GM12801 (cell line): ENCODE results near the gene CCNYL1.

Experiments
- CTCF ChIP-seq: IDR thresholded peaks from one replicate; pipeline ENCODE4 v1.5.1; 2011; ENCODE audit warnings: control low read depth; ENCODE audit not compliant: insufficient read length; ENCODE audit errors: extremely low read depth

The CCNYL1 gene

GRCh38 chr2:207734264-207734635 lies 22.8 kb downstream of the CCNYL1 start:
- TF ChIP-seq CTCF: no peak

DNA sequence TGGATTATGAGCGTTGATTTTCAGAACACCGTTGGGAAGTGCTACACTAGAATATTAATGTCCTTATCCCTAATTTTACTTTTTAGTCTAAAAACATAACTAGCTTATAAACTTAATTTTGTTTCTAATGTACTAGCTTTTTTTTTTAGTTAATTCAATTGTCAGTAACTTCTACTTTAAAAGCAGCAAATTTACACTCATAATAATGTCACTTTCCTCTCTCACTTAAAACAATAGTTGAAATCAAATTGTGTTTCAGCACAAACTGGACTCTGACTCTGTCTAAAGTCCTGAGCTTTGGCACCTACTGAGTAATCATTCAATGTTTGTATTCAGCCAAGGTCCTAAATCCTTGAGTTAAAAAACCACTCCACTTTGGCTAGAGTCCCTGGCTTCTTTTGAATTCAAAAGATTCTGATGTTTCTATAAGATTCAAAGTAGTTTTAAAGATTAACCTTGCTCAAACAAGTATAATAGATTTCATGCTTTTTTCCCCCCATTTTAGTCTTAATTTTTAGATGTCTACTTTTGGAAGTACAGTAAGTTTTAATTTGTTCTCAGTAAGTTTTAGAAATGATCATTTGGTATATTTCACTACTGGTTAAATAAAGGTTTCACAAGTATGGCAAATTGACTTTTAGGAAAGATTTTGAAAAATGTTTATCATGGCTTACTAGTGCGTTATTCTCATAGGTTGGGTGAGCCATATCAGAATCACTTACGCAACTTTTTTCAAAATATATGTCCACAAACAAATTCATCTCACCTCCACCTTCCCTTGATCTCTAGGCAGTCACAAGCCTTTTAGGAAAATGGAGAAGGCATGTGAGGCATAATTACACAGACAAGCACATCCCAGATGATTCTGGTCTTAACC lies 23.4 kb downstream of the CCNYL1 start:
- TF ChIP-seq CTCF: no peak

- TF ChIP-seq CTCF: no peak
Measured at GRCh38 chr2:207743514-207743913, 32.1 kb downstream of the CCNYL1 start.

DNA sequence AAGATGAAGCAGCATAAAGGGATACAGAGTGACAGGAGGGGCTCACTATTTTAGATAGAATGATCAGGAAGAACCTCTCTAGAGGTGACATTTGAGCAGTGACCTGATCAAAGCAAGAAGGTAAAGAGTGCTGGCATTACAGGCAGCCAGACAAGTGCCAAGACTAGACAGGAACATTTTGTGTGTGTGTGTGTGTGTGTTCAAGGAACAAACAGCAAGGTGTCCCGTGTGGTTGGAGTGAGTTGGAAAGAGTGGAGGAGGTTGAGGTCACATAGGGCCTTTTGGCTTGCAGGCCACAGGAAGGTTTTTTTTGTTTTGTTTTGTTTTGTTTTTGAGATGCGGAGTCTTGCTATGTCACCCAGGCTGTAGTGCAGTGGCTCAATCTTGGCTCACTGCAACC lies 32.6 kb downstream of the CCNYL1 start:
- no peak for TF ChIP-seq CTCF

GRCh38 chr2:207744451-207744850 lies 33.0 kb downstream of the CCNYL1 start:
- no peak for TF ChIP-seq CTCF

- peak; percentile 23 for TF ChIP-seq CTCF
Measured at GRCh38 chr2:207746131-207746530, 34.7 kb downstream of the CCNYL1 start.

DNA sequence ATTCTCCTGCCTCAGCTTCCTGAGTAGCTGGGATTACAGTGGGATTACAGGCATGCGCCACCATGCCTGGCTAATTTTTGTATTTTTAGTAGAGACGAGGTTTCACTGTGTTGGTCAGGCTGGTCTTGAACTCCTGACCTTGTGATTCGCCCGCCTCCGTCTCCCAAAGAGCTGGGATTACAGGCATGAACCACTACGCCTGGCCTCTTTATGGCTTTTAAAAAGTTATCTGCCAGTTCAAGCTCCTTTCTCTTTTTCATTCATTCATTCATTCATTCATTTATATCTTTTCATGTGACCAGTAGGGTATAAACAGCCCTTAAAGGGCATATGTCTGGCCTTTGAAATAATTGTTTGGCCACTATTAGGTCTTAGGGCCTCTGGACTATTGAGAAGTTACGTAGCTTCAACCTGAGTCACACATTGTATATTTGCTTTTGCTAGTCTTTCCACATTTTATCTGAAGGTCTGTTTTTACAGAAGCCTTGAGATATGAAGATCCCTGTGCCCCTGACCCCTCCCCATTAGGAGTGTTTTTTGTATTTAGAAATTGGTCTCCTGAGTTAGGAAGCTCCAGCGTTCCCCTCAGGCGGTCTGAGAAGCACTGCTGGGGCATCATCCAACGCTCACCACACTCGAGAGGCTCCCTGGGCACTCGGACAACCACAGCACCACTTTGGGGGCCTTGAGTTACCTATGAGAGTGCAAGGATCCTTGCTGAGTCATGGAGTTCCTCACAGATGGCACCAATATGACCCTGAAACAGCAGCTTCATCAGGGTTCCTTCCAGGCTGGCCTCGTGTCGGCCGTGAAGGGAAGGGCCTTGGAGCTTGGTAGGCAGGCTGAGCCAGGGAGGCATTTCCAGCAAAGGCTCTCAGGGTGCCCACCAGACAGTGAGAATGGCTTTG lies 36.5 kb downstream of the CCNYL1 start:
- no peak for TF ChIP-seq CTCF
